ENCODE data around the gene RHOV.

Gene RHOV

GRCh38 chr15:40843261-40843884 is 30.7 kb downstream of the RHOV start:
- H4K91ac ChIP-seq (ENCODE audit: low read depth, low read length): peak overlapping the region; percentile 93
- H3K27ac ChIP-seq (ENCODE audit: low read depth, low read length): peak overlapping the region; percentile 84
- peak overlapping the region; percentile 49 for H3K9ac ChIP-seq (ENCODE audit: low read length)
- peak overlapping the region; percentile 3 for H2BK120ac ChIP-seq (ENCODE audit: insufficient read depth, low read length, poor library complexity)
- peak overlapping the region; percentile 41 for H3K18ac ChIP-seq (ENCODE audit: low read length)
- peak overlapping the region; percentile 70 for H4K8ac ChIP-seq (ENCODE audit: low read depth, low read length)
- WGBS (ENCODE audit: extremely low coverage, insufficient coverage, insufficient read length): no CpG with 5 or more reads among the region's 34 CpGs
- H3K4me2 ChIP-seq (ENCODE audit: low read length): peak overlapping the region; percentile 84
- H3K4ac ChIP-seq (ENCODE audit: low read depth, low read length): peak overlapping the region; percentile 11
- peaks cover 30% of the 10 kb centered on the region for H3K79me1 ChIP-seq (ENCODE audit: low read length)
- H3K36me3 ChIP-seq (ENCODE audit: control insufficient read depth in 1 of 2, insufficient read depth in 2 of 2, low read length in 2 of 2): peaks cover 2 to 4% of the 10 kb centered on the region in 2 experiments
- H3K4me1 ChIP-seq (ENCODE audit: control insufficient read depth in 1 of 2, insufficient read depth in 2 of 2, low read length in 2 of 2): peaks cover 20 to 27% of the 10 kb centered on the region in 2 experiments
- H2BK12ac ChIP-seq (ENCODE audit: low read length): no peak overlapping the region
- H3K79me2 ChIP-seq (ENCODE audit: control insufficient read depth, insufficient read depth, low read length, poor library complexity): peaks cover 18% of the 10 kb centered on the region
- no peak overlapping the region for H2AK5ac ChIP-seq (ENCODE audit: low read length)
- peak overlapping the region; percentile 12 for H3K14ac ChIP-seq (ENCODE audit: low read length)
- H3K23ac ChIP-seq (ENCODE audit: low read length): no peak overlapping the region
- no peaks in the 10 kb centered on the region for H3K27me3 ChIP-seq (ENCODE audit: insufficient read depth, low read length)
- no peak overlapping the region for H2BK5ac ChIP-seq (ENCODE audit: low read depth, low read length, poor library complexity)
- H3K9me3 ChIP-seq (ENCODE audit: insufficient read depth, low read depth, low read length): no peaks in the 10 kb centered on the region
- H4K12ac ChIP-seq (ENCODE audit: low read depth, low read length): peak overlapping the region; percentile 67
- peak overlapping the region; percentile 95 for H2AFZ ChIP-seq (ENCODE audit: insufficient read depth, low read length, poor library complexity)
- H3K4me3 ChIP-seq (ENCODE audit: low read depth, low read length): peak overlapping the region; percentile 90
- no peak for DNase-seq

GRCh38 chr15:40841741-40842140 is 32.3 kb downstream of the RHOV start:
- no peak for DNase-seq
- peaks cover 25% of the 10 kb centered on the region for H3K79me1 ChIP-seq (ENCODE audit: low read length)
- peaks cover 15% of the 10 kb centered on the region for H3K79me2 ChIP-seq (ENCODE audit: control insufficient read depth, insufficient read depth, low read length, poor library complexity)
- H2BK12ac ChIP-seq (ENCODE audit: low read length): no peak overlapping the region
- H3K9ac ChIP-seq (ENCODE audit: low read length): no peak overlapping the region
- no peak overlapping the region for H2AFZ ChIP-seq (ENCODE audit: insufficient read depth, low read length, poor library complexity)
- H2BK5ac ChIP-seq (ENCODE audit: low read depth, low read length, poor library complexity): no peak overlapping the region
- H4K12ac ChIP-seq (ENCODE audit: low read depth, low read length): no peak overlapping the region
- peaks cover 0 to 1% of the 10 kb centered on the region in 2 experiments for H3K36me3 ChIP-seq (ENCODE audit: control insufficient read depth in 1 of 2, insufficient read depth in 2 of 2, low read length in 2 of 2)
- H3K27ac ChIP-seq (ENCODE audit: low read depth, low read length): no peak overlapping the region
- peaks cover 11 to 15% of the 10 kb centered on the region in 2 experiments for H3K4me1 ChIP-seq (ENCODE audit: control insufficient read depth in 1 of 2, insufficient read depth in 2 of 2, low read length in 2 of 2)
- no peaks in the 10 kb centered on the region for H3K27me3 ChIP-seq (ENCODE audit: insufficient read depth, low read length)
- H3K4me3 ChIP-seq (ENCODE audit: low read depth, low read length): no peak overlapping the region
- H3K4me2 ChIP-seq (ENCODE audit: low read length): no peak overlapping the region
- no peak overlapping the region for H3K23ac ChIP-seq (ENCODE audit: low read length)
- no peak overlapping the region for H4K8ac ChIP-seq (ENCODE audit: low read depth, low read length)
- no peak overlapping the region for H3K4ac ChIP-seq (ENCODE audit: low read depth, low read length)
- H3K14ac ChIP-seq (ENCODE audit: low read length): no peak overlapping the region
- no peak overlapping the region for H3K18ac ChIP-seq (ENCODE audit: low read length)
- H2AK5ac ChIP-seq (ENCODE audit: low read length): no peak overlapping the region
- no CpG with 5 or more reads among the region's 2 CpGs for WGBS (ENCODE audit: extremely low coverage, insufficient coverage, insufficient read length)
- H2BK120ac ChIP-seq (ENCODE audit: insufficient read depth, low read length, poor library complexity): no peak overlapping the region
- H3K9me3 ChIP-seq (ENCODE audit: insufficient read depth, low read depth, low read length): no peaks in the 10 kb centered on the region
- no peak overlapping the region for H4K91ac ChIP-seq (ENCODE audit: low read depth, low read length)

- Histone ChIP-seq H3K4ac (ENCODE audit: low read depth, low read length) (no peak overlapping the region), H3K4me2 (ENCODE audit: low read length) (no peak overlapping the region), H2BK120ac (ENCODE audit: insufficient read depth, low read length, poor library complexity) (no peak overlapping the region), H3K4me1 (ENCODE audit: control insufficient read depth in 1 of 2, insufficient read depth in 2 of 2, low read length in 2 of 2) (peaks cover 0 to 2% of the 10 kb centered on the region in 2 experiments), H2BK5ac (ENCODE audit: low read depth, low read length, poor library complexity) (no peak overlapping the region), H2AFZ (ENCODE audit: insufficient read depth, low read length, poor library complexity) (no peak overlapping the region), H3K4me3 (ENCODE audit: low read depth, low read length) (no peak overlapping the region), H2AK5ac (ENCODE audit: low read length) (no peak overlapping the region), H3K9me3 (ENCODE audit: insufficient read depth, low read depth, low read length) (no peaks in the 10 kb centered on the region), H3K79me1 (ENCODE audit: low read length) (peaks cover 4% of the 10 kb centered on the region), H4K8ac (ENCODE audit: low read depth, low read length) (no peak overlapping the region), H3K27ac (ENCODE audit: low read depth, low read length) (no peak overlapping the region), H4K12ac (ENCODE audit: low read depth, low read length) (no peak overlapping the region), H3K27me3 (ENCODE audit: insufficient read depth, low read length) (no peaks in the 10 kb centered on the region), H3K14ac (ENCODE audit: low read length) (no peak overlapping the region), H2BK12ac (ENCODE audit: low read length) (no peak overlapping the region), H3K36me3 (ENCODE audit: control insufficient read depth in 1 of 2, insufficient read depth in 2 of 2, low read length in 2 of 2) (peaks cover 1 to 2% of the 10 kb centered on the region in 2 experiments), H4K91ac (ENCODE audit: low read depth, low read length) (no peak overlapping the region), H3K23ac (ENCODE audit: low read length) (no peak overlapping the region), H3K18ac (ENCODE audit: low read length) (no peak overlapping the region), H3K9ac (ENCODE audit: low read length) (no peak overlapping the region), H3K79me2 (ENCODE audit: control insufficient read depth, insufficient read depth, low read length, poor library complexity) (no peaks in the 10 kb centered on the region)
- peak in 1 of 2 donors; percentile 39 for DNase-seq
- WGBS (ENCODE audit: extremely low coverage, insufficient coverage, insufficient read length): no CpG with 5 or more reads among the region's 5 CpGs
Measured at GRCh38 chr15:40838756-40839155, 35.3 kb downstream of the RHOV start.

- Histone ChIP-seq H3K79me1 (ENCODE audit: low read length) (no peaks in the 10 kb centered on the region), H3K36me3 (ENCODE audit: control insufficient read depth in 1 of 2, insufficient read depth in 2 of 2, low read length in 2 of 2) (peaks cover 1 to 2% of the 10 kb centered on the region in 2 experiments), H2AK5ac (ENCODE audit: low read length) (peak overlapping the region; percentile 74), H4K8ac (ENCODE audit: low read depth, low read length) (no peak overlapping the region), H3K23ac (ENCODE audit: low read length) (no peak overlapping the region), H3K9ac (ENCODE audit: low read length) (no peak overlapping the region), H4K91ac (ENCODE audit: low read depth, low read length) (no peak overlapping the region), H3K9me3 (ENCODE audit: insufficient read depth, low read depth, low read length) (no peaks in the 10 kb centered on the region), H3K4me3 (ENCODE audit: low read depth, low read length) (no peak overlapping the region), H3K4me1 (ENCODE audit: control insufficient read depth in 1 of 2, insufficient read depth in 2 of 2, low read length in 2 of 2) (no peaks in the 10 kb centered on the region), H4K12ac (ENCODE audit: low read depth, low read length) (no peak overlapping the region), H3K18ac (ENCODE audit: low read length) (no peak overlapping the region), H3K79me2 (ENCODE audit: control insufficient read depth, insufficient read depth, low read length, poor library complexity) (no peaks in the 10 kb centered on the region), H2BK12ac (ENCODE audit: low read length) (no peak overlapping the region), H3K27me3 (ENCODE audit: insufficient read depth, low read length) (no peaks in the 10 kb centered on the region), H3K4ac (ENCODE audit: low read depth, low read length) (no peak overlapping the region), H3K27ac (ENCODE audit: low read depth, low read length) (no peak overlapping the region), H3K14ac (ENCODE audit: low read length) (no peak overlapping the region), H3K4me2 (ENCODE audit: low read length) (no peak overlapping the region), H2AFZ (ENCODE audit: insufficient read depth, low read length, poor library complexity) (no peak overlapping the region), H2BK5ac (ENCODE audit: low read depth, low read length, poor library complexity) (no peak overlapping the region), H2BK120ac (ENCODE audit: insufficient read depth, low read length, poor library complexity) (no peak overlapping the region)
- no peak for DNase-seq
- no CpG with 5 or more reads among the region's 1 CpG for WGBS (ENCODE audit: extremely low coverage, insufficient coverage, insufficient read length)
Measured at GRCh38 chr15:40836020-40836419, 38.0 kb downstream of the RHOV start.
